ENCODE measurements around the gene OR7A5.
"Not testable (repeated sequence)": the region's sequence is repeated elsewhere in the genome, so short reads cannot be mapped to it uniquely, and the experiment has no call there.

Gene OR7A5

GRCh38 chr19:14783410-14783998 is 51.5 kb downstream of the OR7A5 start:
- DNase-seq: not testable (repeated sequence)

- DNase-seq: no peak
These were observed 52.2 kb downstream of the OR7A5 start for GRCh38 chr19:14782626-14783409.

- DNase-seq: not testable (repeated sequence)
These were observed 53.1 kb downstream of the OR7A5 start for GRCh38 chr19:14781713-14782536.

- DNase-seq: not testable (repeated sequence)
These were observed 54.3 kb downstream of the OR7A5 start for GRCh38 chr19:14780622-14781225.

- no peak for DNase-seq
These were observed 55.8 kb downstream of the OR7A5 start for GRCh38 chr19:14779151-14779550.

- not testable (repeated sequence) for DNase-seq
These were observed 56.7 kb downstream of the OR7A5 start, which contains the start of gene ADGRE2 for GRCh38 chr19:14778110-14778845. TSS of gene ADGRE2 (minus strand) at chr19:14778560. CDS start at chr19:14776756, 1,804 bp downstream.

- DNase-seq: not testable (repeated sequence)
These were observed 57.3 kb downstream of the OR7A5 start for GRCh38 chr19:14777645-14778044.

Data from NCI-H1436 treated with DMSO at 0.1 percent for 48 hours (cell line).